Stimulated activated CD8-positive, alpha-beta memory T cell treated with anti-CD3 and anti-CD28 coated beads, Interleukin-15, amount 100 ng/mL, for 4 hours (primary cell): ENCODE results near the gene RECQL5.
A peak's percentile ranks its signal among the peaks of the same experiment; 100 is the strongest.

Experiments
- DNase-seq, 2 donors: peaks; one replicate each; pipeline ENCODE4 v3.0.0-alpha.2; 2020; ENCODE audit warnings: low read depth in 2 of 2

RECQL5 gene

DNA sequence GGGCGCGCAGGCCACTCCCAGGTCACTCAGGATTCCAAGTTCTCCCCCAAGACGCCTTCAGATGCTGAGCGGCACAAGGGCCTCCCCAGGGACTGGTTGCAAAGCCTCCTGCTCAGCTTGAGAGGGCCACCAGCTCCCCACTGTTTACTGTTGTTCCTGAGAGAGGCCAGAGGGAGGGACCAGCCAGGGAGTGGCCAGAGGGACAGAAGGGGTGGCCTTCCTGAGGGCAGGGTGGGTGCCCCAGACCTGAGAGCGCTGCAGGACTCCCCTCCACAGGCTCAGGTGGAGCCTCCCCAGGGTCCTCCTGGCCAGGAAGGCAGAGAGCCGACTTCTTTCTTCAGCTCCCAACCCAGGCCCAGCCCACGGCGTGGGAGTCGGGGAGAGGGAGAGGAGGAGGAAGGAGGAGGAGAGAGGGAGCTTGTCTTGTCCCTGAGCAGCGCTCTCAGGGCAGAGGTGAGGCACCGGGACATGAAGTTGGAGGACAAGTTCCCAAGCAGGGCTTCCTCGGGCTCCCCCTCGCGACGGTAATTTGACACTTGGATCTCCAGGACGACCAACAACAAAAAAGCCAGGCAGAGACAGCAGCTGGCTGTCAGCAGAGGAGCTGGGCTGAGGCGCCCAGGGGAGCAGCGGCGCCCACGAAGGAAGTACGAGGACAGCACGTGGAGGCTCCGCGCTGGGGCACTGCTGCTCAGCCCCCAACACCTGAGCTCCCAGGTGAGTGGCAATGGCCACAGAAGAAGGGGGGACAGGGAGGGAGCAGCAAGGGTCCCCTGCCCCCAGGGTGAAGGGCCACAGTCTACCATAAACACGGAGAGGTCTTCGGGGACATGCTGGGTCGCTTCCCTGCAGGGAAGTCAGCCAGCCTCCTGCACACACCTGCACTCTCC, 33.2 kb downstream of the RECQL5 start:
- DNase-seq: peak in 1 of 2 donors; percentile 32

GRCh38 chr17:75632863-75633485, 34.0 kb downstream of the RECQL5 start, which contains the start of gene SMIM5:
SMIM5 (plus strand) TSS chr17:75633434; CDS start chr17:75640202, 6,768 bp downstream.
- DNase-seq: peak; percentile 55

- no peak for DNase-seq
Measured at GRCh38 chr17:75632428-75632827, 34.5 kb downstream of the RECQL5 start.

DNA sequence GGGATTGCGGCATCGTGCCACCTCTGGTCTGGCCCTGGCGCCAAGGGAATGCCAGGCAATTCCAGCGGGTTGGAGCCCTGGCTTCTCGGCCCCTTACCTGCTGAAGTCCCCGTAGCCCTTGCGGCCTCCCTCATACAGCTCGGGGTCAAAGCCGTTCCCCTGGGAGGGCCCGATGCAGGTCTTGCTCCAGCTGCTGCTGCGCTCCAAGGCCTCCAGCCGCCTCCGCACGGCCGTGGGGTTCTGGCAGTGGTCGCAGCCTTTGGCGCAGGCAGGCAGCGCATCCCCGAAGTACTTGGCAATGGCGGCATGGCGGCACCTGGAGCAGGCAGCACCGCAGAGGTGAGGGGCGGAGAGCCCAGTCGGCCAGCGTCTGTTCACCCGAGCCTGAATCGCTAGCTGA, 35.6 kb downstream of the RECQL5 start:
- no peak for DNase-seq

- no peak for DNase-seq
Measured at GRCh38 chr17:75630071-75630917, 36.7 kb downstream of the RECQL5 start.

DNA sequence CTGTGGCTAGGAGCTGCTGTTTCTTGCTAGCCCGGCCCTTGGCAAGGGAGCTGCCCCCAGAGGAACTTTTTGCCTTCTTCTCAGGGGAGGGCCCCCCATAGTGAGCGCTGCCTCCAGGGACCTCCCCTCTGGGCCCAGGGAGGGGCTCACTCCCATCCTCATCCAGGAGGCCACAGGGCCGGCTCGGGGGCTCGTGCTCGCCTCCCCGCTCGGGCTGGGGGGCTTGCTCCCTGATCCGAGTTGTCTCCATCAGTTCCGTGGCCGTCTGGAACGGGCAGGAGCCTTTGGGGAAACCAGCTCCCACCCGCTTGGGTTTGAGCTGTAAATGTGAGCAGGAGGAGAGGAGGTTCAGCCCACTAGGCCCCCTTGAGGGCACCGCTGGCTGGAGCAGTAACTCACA, 37.8 kb downstream of the RECQL5 start:
- no peak for DNase-seq

DNA sequence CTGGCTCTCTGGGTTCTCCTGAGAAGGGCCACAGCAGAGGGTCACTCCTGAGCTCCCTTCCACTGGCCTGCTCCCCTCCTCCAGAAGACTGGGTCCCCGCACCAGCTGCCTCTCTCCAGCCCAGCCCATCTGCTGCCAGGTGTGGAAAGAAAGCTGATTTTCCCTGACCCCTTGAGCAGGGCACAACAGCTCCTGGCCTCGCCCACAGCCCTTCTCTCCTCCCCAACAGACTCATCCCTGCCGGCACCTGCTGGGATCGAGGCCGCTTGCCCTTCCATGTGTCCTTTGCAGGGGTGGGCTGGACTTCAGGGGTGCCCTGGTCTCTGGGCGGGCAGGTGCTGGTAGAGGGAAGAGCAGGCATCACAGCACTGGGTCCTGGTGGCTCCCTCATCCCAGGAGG, 38.5 kb downstream of the RECQL5 start:
- no peak for DNase-seq

DNA sequence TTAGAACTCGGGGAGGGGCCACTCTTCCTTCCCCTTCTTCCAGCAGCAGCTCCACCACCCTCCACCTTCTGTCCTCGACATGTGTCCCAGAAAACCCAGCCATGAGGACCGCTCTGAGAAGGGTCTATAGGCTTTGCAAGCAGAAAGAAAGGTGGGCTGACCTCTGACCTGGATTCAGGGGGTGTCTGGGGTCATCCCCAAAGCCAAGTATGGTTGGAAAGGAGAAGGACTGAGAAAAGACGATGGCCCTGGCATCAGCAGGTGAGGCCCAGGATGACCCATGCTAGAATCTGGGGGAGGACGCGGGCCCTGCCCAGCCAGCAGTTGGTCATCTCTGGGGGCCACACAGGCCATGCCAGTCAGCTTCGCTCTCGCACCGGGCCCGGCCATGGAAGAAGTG, 39.9 kb downstream of the RECQL5 start:
- DNase-seq: no peak

- DNase-seq: no peak
Measured at GRCh38 chr17:75626496-75627038, 40.4 kb downstream of the RECQL5 start.

GRCh38 chr17:75625813-75626486, 41.0 kb downstream of the RECQL5 start:
- DNase-seq: no peak

GRCh38 chr17:75624714-75625345, 42.1 kb downstream of the RECQL5 start:
- no peak for DNase-seq

DNA sequence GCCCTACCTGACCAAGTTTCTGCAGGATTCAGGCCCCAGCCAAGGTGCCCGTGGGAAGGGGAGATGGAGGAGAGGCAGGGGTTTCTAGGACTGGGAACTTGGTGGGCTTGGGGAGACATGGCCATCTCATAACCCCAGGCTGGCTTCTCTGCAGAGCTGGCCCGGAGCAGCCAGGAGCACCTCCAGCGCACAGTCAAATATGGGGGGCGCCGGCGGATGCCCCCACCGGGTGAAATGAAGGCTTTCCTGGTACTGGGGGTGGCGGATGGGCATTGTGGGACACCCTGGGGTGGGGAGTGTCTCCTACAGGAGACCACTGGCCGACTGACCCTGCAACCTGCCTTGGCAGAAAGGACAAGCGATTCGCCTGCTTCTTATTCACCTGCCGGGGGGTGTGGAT, 42.9 kb downstream of the RECQL5 start:
- no peak for DNase-seq

GRCh38 chr17:75623386-75623785, 43.6 kb downstream of the RECQL5 start:
- no peak for DNase-seq

DNA sequence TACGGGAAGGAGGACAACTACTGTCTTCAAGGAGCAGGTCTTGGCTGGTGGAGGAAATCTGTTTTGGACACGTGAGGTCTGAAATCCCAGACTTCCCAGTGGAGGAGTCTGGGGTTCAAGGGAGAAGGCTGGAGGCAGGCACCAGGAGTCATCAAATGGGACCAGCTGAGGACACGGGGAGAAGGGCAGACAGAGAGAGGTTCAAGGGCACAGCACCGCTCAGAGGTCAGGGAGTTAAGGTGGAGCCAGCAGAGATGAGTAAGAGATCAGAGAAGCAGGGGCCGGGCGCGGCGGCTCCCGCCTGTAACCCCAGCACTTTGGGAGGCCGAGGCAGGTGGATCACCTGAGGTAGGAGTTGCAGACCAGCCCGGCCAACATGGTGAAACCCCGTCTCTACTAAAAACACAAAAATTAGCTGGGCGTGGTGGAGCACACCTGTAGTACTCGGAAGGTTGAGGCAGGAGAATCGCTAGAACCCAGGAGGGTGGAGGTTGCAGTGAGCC, 44.1 kb downstream of the RECQL5 start:
- DNase-seq: no peak

- DNase-seq: no peak
Measured at GRCh38 chr17:75622076-75622475, 44.9 kb downstream of the RECQL5 start.

DNA sequence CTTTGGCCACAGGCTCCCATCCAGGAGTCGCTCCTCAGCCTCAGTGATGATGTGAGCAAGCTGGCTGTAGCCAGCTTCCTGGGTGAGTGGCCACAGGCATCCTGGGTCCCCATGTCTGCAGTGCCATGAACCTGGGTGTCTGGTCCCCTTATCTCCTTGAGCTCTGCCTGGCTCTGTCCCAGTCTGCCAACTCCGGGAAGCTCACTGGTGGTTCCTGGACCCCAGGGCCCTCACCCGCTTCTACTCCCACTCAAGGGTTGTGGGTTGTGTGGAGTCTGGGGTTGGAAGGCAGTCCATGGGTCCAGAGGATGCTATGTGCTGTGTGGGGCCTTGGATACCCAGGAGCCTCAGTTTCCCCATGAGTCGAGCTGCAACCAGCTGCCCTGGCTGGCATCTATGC, 45.5 kb downstream of the RECQL5 start:
- DNase-seq: no peak

GRCh38 chr17:75619506-75620431, 47.2 kb downstream of the RECQL5 start:
- DNase-seq: no peak

GRCh38 chr17:75617675-75618074, 49.3 kb downstream of the RECQL5 start:
- no peak for DNase-seq

GRCh38 chr17:75617218-75617617, 49.7 kb downstream of the RECQL5 start:
- no peak for DNase-seq
